ENCODE measurements around the gene MAGI1. TPM values are rescaled to one million over a fixed set of nuclear protein-coding genes. Genes with fewer than 3 reads are reported as not detected.

Gene MAGI1
- polyA plus RNA-seq, 3 donors: not detected

GRCh38 chr3:65988411-65989180 lies 50.1 kb downstream of the MAGI1 start:
- no peaks in the 10 kb centered on the region for H3K4me1 Mint-ChIP-seq
- no peak overlapping the region for H3K27ac Mint-ChIP-seq
- H3K36me3 Mint-ChIP-seq: no peaks in the 10 kb centered on the region
- Histone ChIP-seq H3K9ac (ENCODE audit: insufficient read depth, low read length, poor library complexity, severe bottlenecking) (no peak overlapping the region), H3K36me3 (replicated peaks in 1 of 2; ENCODE audit: control insufficient read depth in 1 of 2, insufficient read depth in 2 of 2, low read length in 2 of 2) (no peaks in the 10 kb centered on the region), H3K4me3 (replicated peaks in 1 of 3; ENCODE audit: low read depth in 2 of 3, low read length in 3 of 3) (no peak overlapping the region), H3K27me3 (ENCODE audit: control insufficient read depth in 2 of 2, insufficient read depth in 2 of 2, low read length in 2 of 2) (no peaks in the 10 kb centered on the region), H3K4me1 (ENCODE audit: control insufficient read depth in 1 of 2, insufficient read depth in 2 of 2, low read length in 2 of 2) (no peaks in the 10 kb centered on the region), H3K4me2 (replicated peaks; ENCODE audit: extremely low read depth, low read length, poor library complexity, severe bottlenecking) (no peak overlapping the region), H3K27ac (ENCODE audit: low read depth in 1 of 2, low read length in 2 of 2) (no peak overlapping the region), H3K9me3 (replicated peaks in 1 of 2; ENCODE audit: control insufficient read depth in 1 of 2, insufficient read depth in 1 of 2, low read length in 2 of 2) (no peaks in the 10 kb centered on the region), H2AFZ (ENCODE audit: insufficient read depth, low read depth, low read length, poor library complexity, severe bottlenecking) (no peak overlapping the region), H3K79me2 (ENCODE audit: insufficient read depth, low read length) (no peaks in the 10 kb centered on the region), H4K20me1 (ENCODE audit: insufficient read depth, low read length) (no peaks in the 10 kb centered on the region)
- no peak for DNase-seq
- intact Hi-C loops (cut with micrococcal nuclease): no loop called here
- no CpG with 5 or more reads among the region's 5 CpGs for WGBS (ENCODE audit: insufficient coverage)
- H3K27me3 Mint-ChIP-seq (ENCODE audit: low read depth in 3 of 3): peaks cover 0 to 2% (median 0%) of the 10 kb centered on the region in 3 donors
- peaks cover 0 to 7% (median 2%) of the 10 kb centered on the region in 7 donors for H3K9me3 Mint-ChIP-seq
- H3K4me3 Mint-ChIP-seq: no peak overlapping the region
- TF ChIP-seq CTCF (IDR thresholded peaks at IDR 0.05): no peak

- H3K4me2 ChIP-seq (replicated peaks; ENCODE audit: extremely low read depth, low read length, poor library complexity, severe bottlenecking): no peak overlapping the region
- H3K27me3 ChIP-seq (ENCODE audit: control insufficient read depth in 2 of 2, insufficient read depth in 2 of 2, low read length in 2 of 2): no peaks in the 10 kb centered on the region
- no peaks in the 10 kb centered on the region for H3K4me1 ChIP-seq (ENCODE audit: control insufficient read depth in 1 of 2, insufficient read depth in 2 of 2, low read length in 2 of 2)
- H2AFZ ChIP-seq (ENCODE audit: insufficient read depth, low read depth, low read length, poor library complexity, severe bottlenecking): no peak overlapping the region
- Mint-ChIP-seq H3K27ac (no peak overlapping the region), H3K4me3 (no peak overlapping the region), H3K9me3 (peaks cover 0 to 5% (median 3%) of the 10 kb centered on the region in 7 donors), H3K27me3 (ENCODE audit: low read depth in 3 of 3) (peaks cover 0 to 2% (median 0%) of the 10 kb centered on the region in 3 donors), H3K36me3 (no peaks in the 10 kb centered on the region), H3K4me1 (no peaks in the 10 kb centered on the region)
- no peak overlapping the region for H3K27ac ChIP-seq (ENCODE audit: low read depth in 1 of 2, low read length in 2 of 2)
- no peaks in the 10 kb centered on the region for H4K20me1 ChIP-seq (ENCODE audit: insufficient read depth, low read length)
- H3K79me2 ChIP-seq (ENCODE audit: insufficient read depth, low read length): no peaks in the 10 kb centered on the region
- H3K9me3 ChIP-seq (replicated peaks in 1 of 2; ENCODE audit: control insufficient read depth in 1 of 2, insufficient read depth in 1 of 2, low read length in 2 of 2): no peaks in the 10 kb centered on the region
- 67% methylated on average over 3 of the region's 4 CpGs for WGBS (ENCODE audit: insufficient coverage)
- H3K4me3 ChIP-seq (replicated peaks in 1 of 3; ENCODE audit: low read depth in 2 of 3, low read length in 3 of 3): no peak overlapping the region
- no peak for TF ChIP-seq CTCF (IDR thresholded peaks at IDR 0.05)
- DNase-seq: no peak
- no peak overlapping the region for H3K9ac ChIP-seq (ENCODE audit: insufficient read depth, low read length, poor library complexity, severe bottlenecking)
- H3K36me3 ChIP-seq (replicated peaks in 1 of 2; ENCODE audit: control insufficient read depth in 1 of 2, insufficient read depth in 2 of 2, low read length in 2 of 2): no peaks in the 10 kb centered on the region
- intact Hi-C loops (cut with micrococcal nuclease): no loop called here
Observed at GRCh38 chr3:65986285-65986684, 52.4 kb downstream of the MAGI1 start.

Measured in CD14-positive monocyte (primary cell).